Measurements from ENCODE around the gene DHRS7C.

The DHRS7C gene

GRCh38 chr17:9816472-9816871 is 25.1 kb upstream of the DHRS7C start:
- no peak for TF ChIP-seq SIN3A (IDR thresholded peaks at IDR 0.05; ENCODE audit: borderline replicate concordance, insufficient read depth, low read length)
- no peak for TF ChIP-seq POLR2AphosphoS5 (IDR thresholded peaks at IDR 0.05; ENCODE audit: low read depth, low read length)
- no peak for TF ChIP-seq REST (IDR thresholded peaks at IDR 0.05; ENCODE audit: insufficient read depth in 1 of 2, low read depth in 2 of 2, low read length in 2 of 2)
- no peak for TF ChIP-seq TAF1 (IDR thresholded peaks at IDR 0.05; ENCODE audit: borderline replicate concordance, insufficient read depth, low read length)
- TF ChIP-seq FOXP2 (optimal IDR thresholded peaks at IDR 0.05; ENCODE audit: borderline replicate concordance, extremely low read depth, extremely low read length, insufficient read depth), result no peak

GRCh38 chr17:9814337-9814945 is 23.0 kb upstream of the DHRS7C start:
- no peak for TF ChIP-seq POLR2AphosphoS5 (IDR thresholded peaks at IDR 0.05; ENCODE audit: low read depth, low read length)

- TF ChIP-seq FOXP2 (optimal IDR thresholded peaks at IDR 0.05; ENCODE audit: borderline replicate concordance, extremely low read depth, extremely low read length, insufficient read depth) (no peak), POLR2AphosphoS5 (IDR thresholded peaks at IDR 0.05; ENCODE audit: low read depth, low read length) (no peak), SIN3A (IDR thresholded peaks at IDR 0.05; ENCODE audit: borderline replicate concordance, insufficient read depth, low read length) (no peak), TAF1 (IDR thresholded peaks at IDR 0.05; ENCODE audit: borderline replicate concordance, insufficient read depth, low read length) (no peak), REST (IDR thresholded peaks at IDR 0.05; ENCODE audit: insufficient read depth in 1 of 2, low read depth in 2 of 2, low read length in 2 of 2) (no peak)
Observed at GRCh38 chr17:9813166-9813565, 21.8 kb upstream of the DHRS7C start.

GRCh38 chr17:9811537-9811936 is 20.1 kb upstream of the DHRS7C start:
- TF ChIP-seq SIN3A (IDR thresholded peaks at IDR 0.05; ENCODE audit: borderline replicate concordance, insufficient read depth, low read length) (no peak), REST (IDR thresholded peaks at IDR 0.05; ENCODE audit: insufficient read depth in 1 of 2, low read depth in 2 of 2, low read length in 2 of 2) (no peak)

GRCh38 chr17:9811086-9811485 is 19.7 kb upstream of the DHRS7C start:
- TF ChIP-seq SIN3A (IDR thresholded peaks at IDR 0.05; ENCODE audit: borderline replicate concordance, insufficient read depth, low read length), result no peak
- TF ChIP-seq REST (IDR thresholded peaks at IDR 0.05; ENCODE audit: insufficient read depth in 1 of 2, low read depth in 2 of 2, low read length in 2 of 2), result no peak
- TF ChIP-seq TAF1 (IDR thresholded peaks at IDR 0.05; ENCODE audit: borderline replicate concordance, insufficient read depth, low read length), result no peak
- no peak for TF ChIP-seq FOXP2 (optimal IDR thresholded peaks at IDR 0.05; ENCODE audit: borderline replicate concordance, extremely low read depth, extremely low read length, insufficient read depth)
- TF ChIP-seq POLR2AphosphoS5 (IDR thresholded peaks at IDR 0.05; ENCODE audit: low read depth, low read length), result no peak
